ENCODE results near the gene HINT3. TPM values are rescaled to one million over a fixed set of nuclear protein-coding genes. Genes with fewer than 3 reads are reported as not detected.

Gene HINT3
- polyA plus RNA-seq, 4 donors = 11.1 to 32.2 (median 14.2) TPM

Other genes starting within 250 kb of the HINT3 start
- gene HEY2, start 207.1 kb upstream of the HINT3 start, polyA plus RNA-seq = 1 to 10 TPM in 2 of 4 donors, under 1 TPM in 1, not detected in 1; 0.81 to 3.8 (median 1.2) TPM
- gene NCOA7, start 165.8 kb upstream of the HINT3 start, polyA plus RNA-seq = 10 to 100 TPM; 10.7 to 51.0 (median 26.8) TPM
- gene TRMT11, start 29.8 kb downstream of the HINT3 start, polyA plus RNA-seq = 10 to 100 TPM; 11.1 to 21.3 (median 14.4) TPM

All from small intestine (tissue), 4 donors.